ENCODE results near the gene CXCL16. TPM values are rescaled to one million over a fixed set of nuclear protein-coding genes. Genes with fewer than 3 reads are reported as not detected.
A peak's percentile ranks its signal among the peaks of the same experiment; 100 is the strongest.

The CXCL16 gene
- total RNA-seq, 1 donor from 2014 or later = 32.3 TPM

GRCh38 chr17:4735876-4736651 lies 3.7 kb downstream of the CXCL16 start:
- no peak for DNase-seq (ENCODE audit: low read depth)
- no peak overlapping the region for H3K4me3 ChIP-seq (ENCODE audit: low read depth, low read length)
- no peak for TF ChIP-seq CTCF (conservative IDR thresholded peaks at IDR 0.05; ENCODE audit: low read depth, low read length)

- H3K4me3 ChIP-seq (ENCODE audit: low read depth, low read length) = no peak overlapping the region
- TF ChIP-seq CTCF (conservative IDR thresholded peaks at IDR 0.05; ENCODE audit: low read depth, low read length) = no peak
- DNase-seq (ENCODE audit: low read depth) = no peak
Observed at GRCh38 chr17:4734857-4735475, 4.8 kb downstream of the CXCL16 start.

- TF ChIP-seq CTCF (conservative IDR thresholded peaks at IDR 0.05; ENCODE audit: low read depth, low read length) = peak; percentile 23
- no peak overlapping the region for H3K4me3 ChIP-seq (ENCODE audit: low read depth, low read length)
- DNase-seq (ENCODE audit: low read depth) = no peak
Observed at GRCh38 chr17:4733073-4733531, 6.6 kb downstream of the CXCL16 start.

GRCh38 chr17:4728124-4728523 lies 11.6 kb downstream of the CXCL16 start:
- H3K4me3 ChIP-seq (ENCODE audit: low read depth, low read length) = no peak overlapping the region
- TF ChIP-seq CTCF (conservative IDR thresholded peaks at IDR 0.05; ENCODE audit: low read depth, low read length) = no peak
- no peak for DNase-seq (ENCODE audit: low read depth)

GRCh38 chr17:4725646-4726310 lies 13.9 kb downstream of the CXCL16 start:
- no peak for TF ChIP-seq CTCF (conservative IDR thresholded peaks at IDR 0.05; ENCODE audit: low read depth, low read length)
- H3K4me3 ChIP-seq (ENCODE audit: low read depth, low read length) = no peak overlapping the region
- DNase-seq (ENCODE audit: low read depth) = no peak

- no peak overlapping the region for H3K4me3 ChIP-seq (ENCODE audit: low read depth, low read length)
- no peak for DNase-seq (ENCODE audit: low read depth)
- TF ChIP-seq CTCF (conservative IDR thresholded peaks at IDR 0.05; ENCODE audit: low read depth, low read length) = no peak
Observed at GRCh38 chr17:4724650-4725049, 15.1 kb downstream of the CXCL16 start.
